Right ventricle myocardium superior (tissue), 1 donor: Measurements from ENCODE around the gene MAP3K13. TPM values are rescaled to one million over a fixed set of nuclear protein-coding genes. Genes with fewer than 3 reads are reported as not detected.
"Not testable (repeated sequence)": the region's sequence is repeated elsewhere in the genome, so short reads cannot be mapped to it uniquely, and the experiment has no call there.

ENCODE experiments used
- ATAC-seq: fragments of 200-7000 bp; cut with Tn5 transposase; one replicate; pipeline ENCODE4 v1.9.1; 2020; ENCODE audit warnings: mild to moderate bottlenecking; ENCODE audit not compliant: poor library complexity
- DNase-seq: peaks from one replicate; pipeline ENCODE4 v3.0.0-alpha.2; 2020
- intact Hi-C: fragments of 100-400 bp; cut with DNase I; formaldehyde crosslinking; loops from one replicate; pipeline ENCODE4 v1.11.2; 2022
- total RNA-seq: library from RNA; stranded (reverse); fragmentation: NEBNext Ultra II Directional; extraction: Animal tissue kit (Norgen Biotek cat#: 25700); gene quantifications from one replicate; pipeline ENCODE4 v1.2.1, GENCODE V29; 2021
- donor health status: DM: no; HTN: yes; CAD: no; lungs with severe emphysema.

MAP3K13 gene
- total RNA-seq, 1 donor from 2014 or later = 7.6 TPM

DNA sequence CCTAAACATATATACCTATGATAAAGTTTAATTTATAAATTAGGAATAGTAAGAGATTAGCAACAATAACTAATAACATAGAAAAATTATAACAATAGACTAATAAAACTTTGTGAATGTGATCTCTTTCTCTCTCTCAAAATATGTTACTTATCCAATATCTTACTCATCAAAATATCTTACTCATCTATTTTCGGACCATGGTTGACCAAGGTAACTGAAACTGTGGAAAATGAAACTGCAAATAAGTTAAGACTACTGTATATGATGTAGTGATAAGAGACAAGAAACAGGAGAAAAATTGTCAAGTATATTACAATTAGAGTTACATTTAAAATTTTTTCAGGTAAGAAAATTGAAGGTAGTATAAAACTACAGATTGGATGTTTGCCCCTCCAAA lies 19.2 kb downstream of the MAP3K13 start:
- DNase-seq (no peak), ATAC-seq (no peak)
- intact Hi-C loops = no loop called here

DNA sequence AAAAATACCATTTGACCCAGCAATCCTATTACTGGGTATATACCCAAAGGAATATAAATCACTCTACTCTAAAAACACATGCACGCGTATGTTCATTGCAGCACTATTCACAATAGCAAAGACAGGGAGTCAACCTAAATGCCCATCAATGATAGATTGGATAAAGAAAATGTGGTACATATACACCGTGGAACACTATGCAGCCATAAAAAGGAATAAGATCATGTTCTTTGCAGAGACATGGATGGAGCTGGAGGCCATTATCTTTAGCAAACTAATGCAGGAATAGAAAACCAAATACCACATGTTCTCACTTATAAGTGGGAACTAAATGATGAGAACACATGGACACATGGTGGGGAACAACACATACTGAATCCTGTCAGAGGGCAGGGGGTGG lies 23.6 kb downstream of the MAP3K13 start:
- ATAC-seq, intact Hi-C loops, DNase-seq: not testable (repeated sequence)

DNA sequence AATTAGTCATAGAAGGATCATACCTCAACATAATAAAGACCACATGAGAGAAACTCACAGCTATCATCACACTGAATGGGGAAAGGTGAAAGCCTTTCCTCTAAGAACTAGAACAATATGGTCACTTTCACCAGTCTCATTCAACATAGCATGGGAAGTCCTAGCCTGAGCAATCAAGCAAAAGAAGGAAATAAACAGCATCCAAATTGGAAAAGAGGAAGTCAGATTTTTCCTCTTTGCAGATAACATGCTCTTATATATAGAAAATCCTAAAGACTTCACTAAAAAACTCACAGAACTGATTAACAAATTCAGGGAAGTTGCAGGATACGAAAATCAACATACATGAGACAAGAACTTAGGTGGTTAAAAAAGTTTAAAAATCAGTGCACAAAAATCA lies 24.7 kb downstream of the MAP3K13 start:
- no peak for DNase-seq
- intact Hi-C loops = no loop called here
- no peak for ATAC-seq

DNA sequence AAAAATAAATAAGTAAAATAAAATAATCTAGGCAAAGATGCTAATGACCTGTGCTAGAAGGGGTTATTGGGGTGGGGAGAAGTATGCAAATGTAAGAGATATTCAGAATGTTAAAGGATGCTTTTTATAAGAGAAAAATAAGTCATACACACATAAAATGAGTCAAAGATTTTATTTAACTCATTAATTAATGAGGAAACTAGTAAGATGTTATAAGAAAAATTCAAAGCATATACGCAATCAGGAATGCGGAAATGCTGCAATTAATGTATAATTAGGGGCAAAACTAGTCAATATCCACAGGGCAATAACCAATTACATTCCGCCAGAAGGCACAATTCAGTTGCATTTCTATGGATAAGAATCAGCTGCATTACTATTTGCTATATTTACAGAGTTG lies 30.1 kb downstream of the MAP3K13 start:
- DNase-seq (no peak), ATAC-seq (no peak)
- intact Hi-C loops = no loop called here

DNA sequence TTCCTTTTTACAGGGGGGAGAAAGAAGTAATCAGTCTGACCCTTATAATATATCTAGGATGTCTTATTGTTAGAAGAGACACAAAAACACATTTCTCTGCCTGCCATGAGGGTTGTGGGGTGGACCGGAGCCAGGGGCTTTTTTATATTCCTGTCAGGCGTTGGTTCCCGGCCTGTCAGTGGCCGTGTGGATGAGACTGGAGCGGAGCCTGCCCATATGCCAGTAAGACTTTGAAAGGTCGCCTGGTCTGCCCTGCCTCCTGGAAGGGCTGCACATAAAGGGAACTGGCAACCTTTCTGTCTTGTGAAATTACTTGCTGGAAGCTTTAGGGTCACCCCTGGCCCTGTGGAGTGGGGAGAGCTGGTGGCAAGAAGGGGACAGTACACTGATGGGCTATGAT lies 34.7 kb downstream of the MAP3K13 start:
- intact Hi-C loops = no loop called here
- DNase-seq (no peak), ATAC-seq (peak; percentile 57)

DNA sequence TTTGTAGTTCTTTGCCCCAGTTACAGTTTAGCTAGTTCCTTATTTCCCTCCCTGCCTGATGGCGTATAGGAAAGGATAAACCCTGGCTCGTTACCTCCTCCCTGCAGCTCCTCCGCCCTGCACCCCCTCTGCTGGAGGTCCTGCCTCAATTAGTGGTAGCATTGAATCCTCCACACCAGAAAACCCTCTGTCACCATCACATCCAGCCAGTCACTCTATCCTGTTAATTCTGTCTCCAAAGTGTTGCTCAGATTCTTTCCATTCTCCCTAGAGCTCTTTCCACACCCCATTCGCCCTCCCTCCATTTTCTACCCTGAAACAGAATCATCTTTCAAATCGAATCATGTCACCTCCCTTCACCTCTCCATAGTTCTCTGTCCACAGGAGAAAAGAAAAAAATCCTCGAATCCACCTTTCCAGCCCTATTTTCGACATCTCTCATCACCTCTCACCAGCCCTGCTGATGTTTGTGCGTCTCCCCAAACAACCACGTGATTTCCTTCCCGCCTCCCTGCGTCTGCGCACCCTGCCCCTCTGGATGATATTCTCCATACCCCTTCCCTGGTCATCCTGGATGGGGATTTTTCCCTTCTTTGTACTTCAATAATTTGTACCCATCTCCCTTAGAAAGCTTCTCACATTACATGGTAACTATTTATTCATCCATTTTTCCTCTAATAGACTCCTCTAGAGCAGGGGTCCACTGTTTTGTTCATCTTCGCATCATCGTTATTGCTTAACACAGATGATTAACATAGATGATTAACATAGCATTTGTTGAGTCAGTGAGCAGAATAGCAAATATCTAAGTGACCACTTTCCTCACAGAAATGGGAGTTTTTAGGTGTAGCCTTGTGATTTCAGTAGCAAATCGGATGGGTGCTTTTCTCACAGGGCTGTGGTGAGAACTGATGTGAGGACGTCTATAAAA lies 37.1 kb downstream of the MAP3K13 start:
- ATAC-seq = no peak
- intact Hi-C loops = no loop called here
- DNase-seq = no peak

DNA sequence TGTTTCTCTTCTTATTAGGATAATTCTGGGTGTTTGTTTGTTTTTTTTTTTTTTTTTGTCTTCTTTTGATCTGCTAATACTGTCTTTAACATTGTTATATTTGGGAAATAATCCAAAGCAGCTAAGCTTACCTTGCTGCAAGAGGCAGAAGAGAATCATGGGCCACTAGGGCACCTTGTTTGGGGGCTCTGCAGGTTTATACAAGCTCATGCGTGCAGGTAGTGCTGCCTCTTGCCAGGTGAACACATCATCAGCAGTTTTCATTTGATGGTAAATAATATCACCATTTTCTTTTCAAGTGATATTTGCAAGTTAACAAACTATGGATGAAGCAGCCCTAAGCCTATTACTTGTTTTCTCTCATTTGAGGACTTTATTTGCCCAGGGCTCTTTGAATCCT lies 37.9 kb downstream of the MAP3K13 start:
- DNase-seq (no peak), ATAC-seq (no peak)
- intact Hi-C loops = no loop called here

DNA sequence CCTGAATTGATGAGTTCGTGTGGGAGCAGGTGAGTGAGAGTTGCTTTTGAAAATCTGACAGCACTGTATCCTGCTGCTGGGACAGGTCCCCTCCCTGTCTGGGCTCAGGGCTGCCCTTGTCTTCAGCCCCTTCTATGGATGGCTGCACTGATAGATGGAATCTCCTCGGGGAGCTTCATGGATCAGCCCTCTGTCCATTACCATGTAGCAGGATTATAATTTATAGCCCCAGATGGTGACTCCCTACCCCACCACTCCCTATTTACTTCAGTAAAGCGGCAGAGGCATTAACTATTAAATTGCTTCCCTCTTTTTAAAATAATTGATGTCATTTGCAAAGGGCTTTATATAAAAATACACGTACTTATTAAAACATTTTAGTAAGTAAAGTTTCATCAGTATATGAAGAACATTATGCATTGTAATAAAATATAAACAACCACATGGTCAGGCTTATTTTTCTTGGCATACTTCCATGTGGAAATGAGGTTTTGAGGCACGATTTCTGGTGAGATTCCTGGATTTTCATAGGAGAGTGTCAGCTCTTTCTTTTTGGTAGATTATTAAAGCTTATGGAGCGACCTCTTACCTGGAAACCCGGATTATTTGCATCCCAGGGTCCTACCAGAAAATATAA lies 38.5 kb downstream of the MAP3K13 start:
- no peak for DNase-seq
- no peak for ATAC-seq
- intact Hi-C loops = no loop called here

DNA sequence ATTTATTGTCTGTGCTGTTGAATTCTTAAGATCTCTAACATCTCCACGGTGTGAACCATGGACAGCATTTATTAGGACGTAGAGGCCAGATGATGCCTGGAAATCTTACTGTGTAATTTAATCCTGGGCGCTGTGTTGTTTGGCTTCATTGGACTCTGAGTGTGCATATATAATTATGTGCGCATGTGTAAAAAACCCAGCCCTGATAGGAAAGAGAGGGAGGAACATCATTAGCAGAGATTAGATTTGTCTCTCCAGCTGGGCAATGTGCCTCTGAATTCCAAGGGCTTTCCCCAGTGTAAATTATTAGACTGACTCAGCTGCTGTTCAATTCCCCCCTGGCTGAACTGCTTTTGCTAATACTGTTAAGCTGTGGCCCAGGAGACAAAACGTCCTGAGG lies 39.6 kb downstream of the MAP3K13 start:
- ATAC-seq (peak; percentile 74), DNase-seq (no peak)
- intact Hi-C loops = no loop called here

DNA sequence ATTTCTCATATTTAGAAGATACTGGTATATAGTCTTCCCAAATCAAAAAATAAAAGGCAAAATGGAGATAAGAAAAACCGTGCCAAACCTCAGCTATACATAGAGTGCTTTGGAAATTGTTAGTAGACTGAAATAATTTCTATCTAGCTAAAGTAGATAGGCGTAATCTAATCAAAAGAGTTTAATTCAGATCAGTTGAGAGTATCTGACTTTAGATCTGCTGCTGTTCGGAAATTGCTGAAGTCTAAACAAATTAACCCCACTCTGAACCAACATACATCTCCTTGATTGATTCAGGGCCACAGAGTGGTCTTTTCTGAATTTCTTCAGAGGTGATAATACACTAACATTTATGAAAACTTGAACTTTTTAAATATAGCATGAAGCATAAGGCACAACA lies 40.1 kb downstream of the MAP3K13 start:
- no peak for ATAC-seq
- intact Hi-C loops = no loop called here
- no peak for DNase-seq

DNA sequence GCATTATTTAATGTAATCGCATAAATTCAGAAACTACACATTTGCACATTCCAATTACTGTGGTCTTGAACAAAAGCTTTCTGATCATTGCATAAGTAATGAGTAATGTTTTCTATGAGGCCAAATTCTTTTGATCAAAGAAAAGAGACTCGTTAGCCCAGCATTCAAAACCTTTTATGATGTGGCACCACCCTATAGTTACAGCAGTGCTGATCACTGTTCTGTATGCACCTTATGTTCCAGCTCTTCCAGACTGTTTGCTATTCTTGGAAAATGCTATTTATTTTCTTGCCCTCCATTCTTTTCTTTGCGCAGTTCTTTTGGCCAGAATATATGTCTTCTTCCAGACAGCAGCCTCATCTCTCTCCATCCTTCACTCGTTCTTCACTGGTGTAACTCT lies 42.3 kb downstream of the MAP3K13 start:
- ATAC-seq (no peak), DNase-seq (no peak)
- intact Hi-C loops = no loop called here

DNA sequence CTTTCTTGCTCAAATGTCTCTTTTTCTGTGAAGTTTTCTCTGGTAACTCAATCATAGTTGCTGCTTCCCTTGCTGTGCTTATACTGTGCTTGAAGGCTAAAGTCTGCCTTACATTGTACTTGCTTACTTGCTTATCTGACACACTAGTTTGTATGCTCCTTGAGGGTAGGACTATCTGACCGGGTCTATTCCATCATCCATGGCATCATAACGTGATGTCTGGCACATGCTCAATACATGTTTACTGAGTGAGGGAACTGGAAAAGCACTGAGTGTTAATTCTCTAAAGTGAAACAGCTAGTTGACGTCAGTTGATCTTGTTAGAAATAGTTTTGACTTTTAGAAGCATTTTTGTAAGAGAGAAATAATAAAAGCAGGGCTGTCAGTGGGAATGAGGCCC lies 42.7 kb downstream of the MAP3K13 start:
- ATAC-seq (no peak), DNase-seq (no peak)
- intact Hi-C loops = no loop called here

DNA sequence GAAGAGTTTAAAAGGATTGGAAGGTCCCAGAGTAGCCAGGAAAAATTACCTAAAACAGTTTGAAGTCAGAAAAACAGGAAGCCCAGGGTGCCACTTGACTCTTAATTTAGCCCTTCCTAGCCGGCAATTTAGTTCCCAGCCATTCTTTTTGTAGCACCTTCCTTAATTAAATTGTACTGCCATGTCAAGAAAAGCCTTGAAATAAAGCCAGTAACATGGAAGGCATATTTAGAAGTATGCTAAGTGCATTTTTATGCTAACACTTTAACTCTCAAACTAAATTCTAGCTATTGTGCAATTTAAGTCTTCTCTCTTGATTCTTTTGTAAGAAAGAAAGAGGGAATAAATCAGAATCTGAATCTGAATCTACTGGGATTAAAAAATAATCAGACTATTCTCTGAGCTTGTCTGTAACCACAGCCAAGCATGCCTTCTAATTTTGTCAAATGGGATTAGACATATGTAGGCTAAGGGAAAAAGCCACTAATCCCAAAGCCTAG lies 43.2 kb downstream of the MAP3K13 start:
- intact Hi-C loops = no loop called here
- DNase-seq = no peak
- no peak for ATAC-seq

DNA sequence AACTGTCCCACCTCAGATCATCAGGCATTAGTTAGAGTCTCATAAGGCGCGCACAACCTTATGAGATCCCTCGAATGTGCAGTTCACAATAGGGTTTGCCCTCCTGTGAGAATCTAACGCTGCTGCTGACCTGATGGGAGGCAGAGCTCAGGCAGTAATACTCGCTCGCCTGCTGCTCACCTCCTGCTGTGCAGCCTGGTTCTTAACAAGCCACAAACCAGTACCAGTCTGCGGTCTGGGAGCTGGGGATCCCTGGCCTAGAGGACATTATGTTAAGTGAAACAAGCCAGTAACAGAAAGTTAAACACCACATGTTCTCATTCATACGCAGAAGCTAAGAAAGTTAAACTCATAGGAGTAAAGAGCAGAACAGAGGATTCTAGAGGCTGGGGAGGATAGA lies 47.0 kb downstream of the MAP3K13 start:
- intact Hi-C loops = no loop called here
- ATAC-seq (no peak), DNase-seq (no peak)

DNA sequence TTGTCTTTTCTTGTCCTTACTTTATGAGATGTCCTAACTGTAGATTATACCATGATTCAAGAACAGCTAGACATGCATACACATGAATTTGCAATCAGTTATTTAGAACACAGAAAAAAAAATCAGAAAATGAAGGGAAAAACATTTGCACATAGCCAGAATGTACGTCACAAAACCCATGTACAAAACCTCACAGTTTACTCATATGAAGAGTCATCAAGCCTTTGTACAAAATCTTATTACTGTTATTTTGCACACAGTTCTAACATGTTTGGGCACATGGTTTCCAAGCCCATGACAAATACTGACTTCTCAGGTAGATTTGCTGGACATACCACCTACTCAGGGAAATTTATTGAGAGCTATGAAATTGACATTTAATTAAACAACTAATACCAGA lies 48.2 kb downstream of the MAP3K13 start:
- intact Hi-C loops = no loop called here
- no peak for DNase-seq
- no peak for ATAC-seq

DNA sequence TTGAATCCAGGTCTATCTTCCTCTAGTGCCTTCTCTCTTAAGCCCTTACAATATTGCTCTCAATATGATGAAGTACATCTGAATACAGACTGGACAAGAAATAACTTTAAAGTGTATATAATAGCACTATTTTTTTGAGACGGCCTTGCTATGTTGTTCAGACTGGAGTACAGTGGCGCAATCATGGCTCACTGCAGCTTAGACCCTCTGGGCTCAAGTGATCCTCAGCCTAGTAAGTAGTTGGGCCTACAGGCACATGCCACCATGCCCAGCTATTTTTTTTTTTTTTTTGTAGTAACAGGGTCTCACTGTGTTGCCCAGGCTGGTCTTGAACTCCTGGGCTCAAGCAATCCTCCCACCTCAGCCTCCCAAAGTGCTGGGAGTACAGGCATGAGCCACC lies 53.6 kb downstream of the MAP3K13 start:
- DNase-seq (no peak), ATAC-seq (no peak)
- intact Hi-C loops = no loop called here

DNA sequence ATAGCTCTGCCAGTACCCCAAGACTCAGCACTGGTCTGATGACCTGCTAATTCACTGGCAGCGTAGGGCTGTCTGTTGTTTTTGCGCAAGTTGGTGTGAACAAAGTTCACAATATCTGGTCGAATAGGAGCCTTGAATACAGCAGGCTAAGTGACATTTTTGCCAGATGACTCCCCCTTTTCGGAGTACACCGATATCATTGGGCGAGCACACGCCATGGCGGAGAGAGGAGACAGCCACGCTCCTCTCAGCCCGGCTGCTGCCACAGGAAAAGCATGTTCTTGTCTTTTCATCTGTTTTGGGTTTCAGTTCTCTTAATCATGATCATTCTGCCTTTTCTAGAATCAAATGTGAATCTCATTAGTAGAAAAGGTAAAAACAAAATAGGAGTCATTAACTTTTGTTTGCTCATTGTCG lies 55.6 kb downstream of the MAP3K13 start:
- ATAC-seq, DNase-seq, intact Hi-C loops: not testable (repeated sequence)

DNA sequence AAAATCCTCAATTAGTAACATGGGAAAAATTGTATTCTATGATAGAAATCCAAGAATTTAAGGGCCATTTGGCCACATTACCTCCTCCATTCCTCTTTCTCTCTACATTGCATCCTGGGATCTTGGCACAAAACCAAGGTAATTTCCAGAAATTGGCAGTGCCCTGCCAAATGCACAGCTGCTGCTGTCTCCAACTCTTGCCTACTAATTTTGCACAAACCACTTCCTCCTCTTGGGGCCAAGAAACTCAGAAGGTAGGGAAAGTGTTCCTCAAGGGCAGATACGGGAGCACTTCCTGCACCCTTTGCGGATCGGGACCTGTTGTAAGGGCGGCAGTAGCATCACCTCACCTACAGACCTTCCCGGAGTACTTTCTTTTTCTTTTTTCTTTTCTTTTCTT lies 57.8 kb downstream of the MAP3K13 start:
- ATAC-seq (no peak), DNase-seq (no peak)
- intact Hi-C loops = no loop called here

DNA sequence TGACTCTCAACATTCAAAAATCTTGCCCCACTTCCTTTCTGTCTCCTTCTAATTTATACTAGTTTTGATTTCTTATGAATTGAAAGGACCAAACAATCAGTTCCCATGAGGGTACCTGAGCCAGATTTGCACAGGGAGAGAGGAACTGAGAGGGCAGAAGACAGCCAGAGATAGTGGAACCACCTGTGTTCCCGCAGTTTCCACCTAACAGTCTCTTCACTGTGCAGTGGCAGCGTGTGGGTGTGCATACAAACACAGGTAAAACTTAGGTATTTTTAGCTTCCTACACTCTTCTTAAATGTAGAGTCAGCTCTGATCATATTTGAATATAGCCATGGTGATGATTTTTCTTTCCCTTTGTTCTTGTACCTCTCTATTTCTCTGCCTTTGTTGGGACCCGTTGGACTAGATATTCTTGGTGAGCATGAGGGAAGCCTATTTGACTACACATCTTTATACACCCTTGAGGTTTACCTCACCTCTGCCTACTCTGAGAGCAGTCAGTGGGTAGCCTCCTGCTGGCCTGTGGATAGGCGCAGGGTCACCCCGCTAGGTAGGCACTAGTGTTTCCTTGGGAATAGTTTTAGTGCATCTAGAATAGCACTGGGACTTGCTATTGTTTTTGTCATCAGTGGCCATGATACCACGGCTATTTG lies 58.8 kb downstream of the MAP3K13 start:
- intact Hi-C loops = no loop called here
- DNase-seq (no peak), ATAC-seq (no peak)

DNA sequence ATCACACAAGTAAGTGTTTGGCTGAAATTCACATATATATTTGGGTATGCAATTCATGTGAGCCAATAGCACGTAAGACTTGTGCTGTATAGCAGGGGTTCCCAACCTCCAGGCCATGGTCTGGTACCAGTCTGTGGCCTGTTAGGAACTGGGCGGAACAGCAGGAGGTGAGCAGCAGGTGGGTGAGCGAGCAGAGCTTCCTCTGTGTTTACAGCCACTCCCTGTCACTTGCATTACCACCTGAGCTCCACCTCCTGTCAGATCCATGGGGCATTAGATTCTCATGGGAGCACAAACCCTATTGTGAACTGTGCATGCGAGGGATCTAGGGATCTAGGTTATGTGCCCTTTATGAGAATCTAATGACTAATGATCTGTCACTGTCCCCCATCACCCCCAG lies 59.7 kb downstream of the MAP3K13 start:
- intact Hi-C loops = no loop called here
- no peak for DNase-seq
- ATAC-seq = no peak
